ENCODE results near the gene PHF12.

DNA sequence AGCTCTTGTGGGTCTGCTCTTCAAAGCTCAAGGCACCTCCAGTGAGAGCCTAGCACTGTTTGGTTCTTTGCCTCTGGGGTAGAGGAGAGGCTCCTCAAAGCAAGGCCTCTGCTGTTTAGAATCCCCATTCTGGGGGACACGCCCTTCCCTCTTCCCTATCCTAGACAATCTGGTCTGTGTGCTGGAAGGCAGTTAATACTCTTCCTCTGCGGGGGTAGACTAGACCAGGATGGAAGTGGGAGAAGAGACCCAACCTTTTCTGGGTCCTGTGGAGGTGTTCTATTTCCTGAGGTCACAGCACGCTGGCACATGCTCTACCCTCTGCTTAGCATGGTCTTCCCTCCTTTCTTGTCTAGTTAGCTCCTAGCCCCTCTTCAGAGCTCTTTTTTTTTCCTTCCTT lies 88.8 kb downstream of the PHF12 start:
- no peak for TF ChIP-seq GABPA (IDR thresholded peaks at IDR 0.05; ENCODE audit: low read depth)
- TF ChIP-seq, protein P1, sequence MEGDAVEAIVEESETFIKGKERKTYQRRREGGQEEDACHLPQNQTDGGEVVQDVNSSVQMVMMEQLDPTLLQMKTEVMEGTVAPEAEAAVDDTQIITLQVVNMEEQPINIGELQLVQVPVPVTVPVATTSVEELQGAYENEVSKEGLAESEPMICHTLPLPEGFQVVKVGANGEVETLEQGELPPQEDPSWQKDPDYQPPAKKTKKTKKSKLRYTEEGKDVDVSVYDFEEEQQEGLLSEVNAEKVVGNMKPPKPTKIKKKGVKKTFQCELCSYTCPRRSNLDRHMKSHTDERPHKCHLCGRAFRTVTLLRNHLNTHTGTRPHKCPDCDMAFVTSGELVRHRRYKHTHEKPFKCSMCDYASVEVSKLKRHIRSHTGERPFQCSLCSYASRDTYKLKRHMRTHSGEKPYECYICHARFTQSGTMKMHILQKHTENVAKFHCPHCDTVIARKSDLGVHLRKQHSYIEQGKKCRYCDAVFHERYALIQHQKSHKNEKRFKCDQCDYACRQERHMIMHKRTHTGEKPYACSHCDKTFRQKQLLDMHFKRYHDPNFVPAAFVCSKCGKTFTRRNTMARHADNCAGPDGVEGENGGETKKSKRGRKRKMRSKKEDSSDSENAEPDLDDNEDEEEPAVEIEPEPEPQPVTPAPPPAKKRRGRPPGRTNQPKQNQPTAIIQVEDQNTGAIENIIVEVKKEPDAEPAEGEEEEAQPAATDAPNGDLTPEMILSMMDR (IDR thresholded peaks at IDR 0.05; ENCODE audit: insufficient read depth, low read length), result no peak
- no peak for TF ChIP-seq POLR2AphosphoS5 (IDR thresholded peaks at IDR 0.05; ENCODE audit: low read depth)
- TF ChIP-seq, protein P2, sequence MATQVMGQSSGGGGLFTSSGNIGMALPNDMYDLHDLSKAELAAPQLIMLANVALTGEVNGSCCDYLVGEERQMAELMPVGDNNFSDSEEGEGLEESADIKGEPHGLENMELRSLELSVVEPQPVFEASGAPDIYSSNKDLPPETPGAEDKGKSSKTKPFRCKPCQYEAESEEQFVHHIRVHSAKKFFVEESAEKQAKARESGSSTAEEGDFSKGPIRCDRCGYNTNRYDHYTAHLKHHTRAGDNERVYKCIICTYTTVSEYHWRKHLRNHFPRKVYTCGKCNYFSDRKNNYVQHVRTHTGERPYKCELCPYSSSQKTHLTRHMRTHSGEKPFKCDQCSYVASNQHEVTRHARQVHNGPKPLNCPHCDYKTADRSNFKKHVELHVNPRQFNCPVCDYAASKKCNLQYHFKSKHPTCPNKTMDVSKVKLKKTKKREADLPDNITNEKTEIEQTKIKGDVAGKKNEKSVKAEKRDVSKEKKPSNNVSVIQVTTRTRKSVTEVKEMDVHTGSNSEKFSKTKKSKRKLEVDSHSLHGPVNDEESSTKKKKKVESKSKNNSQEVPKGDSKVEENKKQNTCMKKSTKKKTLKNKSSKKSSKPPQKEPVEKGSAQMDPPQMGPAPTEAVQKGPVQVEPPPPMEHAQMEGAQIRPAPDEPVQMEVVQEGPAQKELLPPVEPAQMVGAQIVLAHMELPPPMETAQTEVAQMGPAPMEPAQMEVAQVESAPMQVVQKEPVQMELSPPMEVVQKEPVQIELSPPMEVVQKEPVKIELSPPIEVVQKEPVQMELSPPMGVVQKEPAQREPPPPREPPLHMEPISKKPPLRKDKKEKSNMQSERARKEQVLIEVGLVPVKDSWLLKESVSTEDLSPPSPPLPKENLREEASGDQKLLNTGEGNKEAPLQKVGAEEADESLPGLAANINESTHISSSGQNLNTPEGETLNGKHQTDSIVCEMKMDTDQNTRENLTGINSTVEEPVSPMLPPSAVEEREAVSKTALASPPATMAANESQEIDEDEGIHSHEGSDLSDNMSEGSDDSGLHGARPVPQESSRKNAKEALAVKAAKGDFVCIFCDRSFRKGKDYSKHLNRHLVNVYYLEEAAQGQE (IDR thresholded peaks at IDR 0.05; ENCODE audit: insufficient replicate concordance, low read depth), result no peak

Data from HL-60 (cell line).